ENCODE results near the gene FRG2C.
"Not testable (repeated sequence)": the region's sequence is repeated elsewhere in the genome, so short reads cannot be mapped to it uniquely, and the experiment has no call there.

Gene FRG2C

DNA sequence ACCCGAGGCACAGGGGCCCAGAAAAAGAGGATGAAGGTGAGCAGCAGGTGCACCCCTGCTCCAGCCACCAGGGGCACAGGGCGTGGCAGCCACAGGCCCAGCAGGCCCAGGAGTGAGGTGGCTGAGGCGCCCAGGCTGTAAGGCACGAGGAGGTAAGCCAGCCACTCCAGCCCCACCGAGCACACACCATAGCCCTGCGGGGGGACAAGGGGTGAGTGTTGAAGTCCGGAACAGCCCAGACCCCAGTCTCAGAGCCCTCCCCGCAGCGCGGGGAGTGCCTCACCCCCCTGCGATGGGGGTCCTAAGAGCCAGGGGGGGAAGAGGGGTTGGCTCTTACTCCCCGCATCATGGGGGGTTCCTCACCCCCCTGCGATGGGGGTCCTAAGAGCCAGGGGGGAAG, 40.5 kb upstream of the FRG2C start:
- H4K8ac ChIP-seq (ENCODE audit: low read depth, low read length); DNase-seq: not testable (repeated sequence)

DNA sequence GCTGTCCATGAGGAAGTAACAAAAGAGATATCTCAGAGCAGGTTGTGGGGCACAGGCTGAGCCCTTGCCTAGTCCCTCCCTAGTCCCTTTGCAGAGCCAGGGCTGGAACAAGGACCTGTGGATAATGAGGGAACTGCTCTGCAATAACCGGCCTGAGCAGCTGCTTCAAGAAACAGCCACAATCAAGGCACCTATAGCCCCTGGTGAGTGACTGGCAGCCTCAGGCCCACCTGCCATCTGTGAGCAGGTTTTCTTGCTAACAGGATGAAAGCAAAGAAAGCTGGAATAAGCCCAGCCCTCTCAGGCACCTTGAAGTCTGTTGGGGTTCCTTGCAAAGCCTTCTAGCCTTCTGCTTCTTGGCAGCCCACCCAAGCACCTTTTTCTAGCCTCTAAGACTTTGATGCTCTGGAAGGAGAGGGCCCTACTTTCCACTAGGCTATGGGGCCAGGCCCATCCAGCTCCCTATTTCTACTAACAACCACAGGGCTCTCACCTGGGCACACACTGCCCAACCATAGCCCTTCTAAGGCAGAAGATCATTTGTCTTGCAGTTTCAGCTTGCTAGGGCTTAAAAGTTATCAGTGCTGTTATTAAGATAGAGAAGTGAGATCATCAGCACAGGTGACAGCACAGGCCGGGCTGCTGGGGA, 33.1 kb upstream of the FRG2C start:
- not testable (repeated sequence) for H3K36me3 ChIP-seq (ENCODE audit: control insufficient read depth in 1 of 2, insufficient read depth in 2 of 2, low read length in 2 of 2); H2BK120ac ChIP-seq (ENCODE audit: insufficient read depth, low read length, poor library complexity); DNase-seq; H3K79me2 ChIP-seq (ENCODE audit: control insufficient read depth, insufficient read depth, low read length, poor library complexity); H3K4ac ChIP-seq (ENCODE audit: low read depth, low read length); H4K91ac ChIP-seq (ENCODE audit: low read depth, low read length); H3K9me3 ChIP-seq (ENCODE audit: insufficient read depth, low read depth, low read length); H3K79me1 ChIP-seq (ENCODE audit: low read length); H3K4me1 ChIP-seq (ENCODE audit: control insufficient read depth in 1 of 2, insufficient read depth in 2 of 2, low read length in 2 of 2); H3K23ac ChIP-seq (ENCODE audit: low read length); H3K27ac ChIP-seq (ENCODE audit: low read depth, low read length); H3K18ac ChIP-seq (ENCODE audit: low read length); H3K9ac ChIP-seq (ENCODE audit: low read length); H2BK5ac ChIP-seq (ENCODE audit: low read depth, low read length, poor library complexity); H3K27me3 ChIP-seq (ENCODE audit: insufficient read depth, low read length); H3K4me2 ChIP-seq (ENCODE audit: low read length); H2AFZ ChIP-seq (ENCODE audit: insufficient read depth, low read length, poor library complexity); H2BK12ac ChIP-seq (ENCODE audit: low read length); H4K8ac ChIP-seq (ENCODE audit: low read depth, low read length); H4K12ac ChIP-seq (ENCODE audit: low read depth, low read length); H3K4me3 ChIP-seq (ENCODE audit: low read depth, low read length); H3K14ac ChIP-seq (ENCODE audit: low read length); H2AK5ac ChIP-seq (ENCODE audit: low read length)
- no CpG with 5 or more reads among the region's 2 CpGs for WGBS (ENCODE audit: extremely low coverage, insufficient coverage, insufficient read length)

More for the DNA sequence above, 40.5 kb upstream of the FRG2C start:
- not testable (repeated sequence) for H3K4me2 ChIP-seq (ENCODE audit: low read length); H3K4me1 ChIP-seq (ENCODE audit: control insufficient read depth in 1 of 2, insufficient read depth in 2 of 2, low read length in 2 of 2); H2BK5ac ChIP-seq (ENCODE audit: low read depth, low read length, poor library complexity); H4K12ac ChIP-seq (ENCODE audit: low read depth, low read length); H2BK120ac ChIP-seq (ENCODE audit: insufficient read depth, low read length, poor library complexity); H2AK5ac ChIP-seq (ENCODE audit: low read length); H3K79me1 ChIP-seq (ENCODE audit: low read length); H4K91ac ChIP-seq (ENCODE audit: low read depth, low read length); H3K4me3 ChIP-seq (ENCODE audit: low read depth, low read length); H3K79me2 ChIP-seq (ENCODE audit: control insufficient read depth, insufficient read depth, low read length, poor library complexity); H2BK12ac ChIP-seq (ENCODE audit: low read length); H2AFZ ChIP-seq (ENCODE audit: insufficient read depth, low read length, poor library complexity); H3K27ac ChIP-seq (ENCODE audit: low read depth, low read length); H3K9me3 ChIP-seq (ENCODE audit: insufficient read depth, low read depth, low read length); H3K36me3 ChIP-seq (ENCODE audit: control insufficient read depth in 1 of 2, insufficient read depth in 2 of 2, low read length in 2 of 2); H3K23ac ChIP-seq (ENCODE audit: low read length); H3K9ac ChIP-seq (ENCODE audit: low read length); H3K14ac ChIP-seq (ENCODE audit: low read length); H3K4ac ChIP-seq (ENCODE audit: low read depth, low read length); H3K27me3 ChIP-seq (ENCODE audit: insufficient read depth, low read length); H3K18ac ChIP-seq (ENCODE audit: low read length)
- no CpG with 5 or more reads among the region's 13 CpGs for WGBS (ENCODE audit: extremely low coverage, insufficient coverage, insufficient read length)

DNA sequence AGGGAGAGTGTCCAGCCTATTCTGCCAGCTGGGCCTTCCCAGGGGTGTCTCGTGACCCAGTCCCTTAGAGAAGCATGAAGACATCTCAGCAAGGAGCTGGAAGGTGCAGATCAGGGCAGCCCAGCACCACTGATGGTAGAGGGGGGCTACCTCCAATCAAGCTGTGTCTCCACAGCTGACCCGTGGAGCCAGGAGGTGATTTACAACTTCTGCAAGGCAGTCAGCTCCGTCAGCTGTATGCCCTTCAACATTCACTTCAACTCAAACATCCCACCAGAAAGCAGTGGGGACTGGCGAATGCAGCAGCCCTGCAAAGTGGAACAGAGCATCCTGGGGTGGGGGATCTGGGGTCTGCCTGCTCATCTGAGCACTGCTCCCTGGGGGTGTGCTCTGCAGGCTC, 32.6 kb upstream of the FRG2C start:
- H3K79me2 ChIP-seq (ENCODE audit: control insufficient read depth, insufficient read depth, low read length, poor library complexity), result no peaks in the 10 kb centered on the region
- no peak overlapping the region for H2BK12ac ChIP-seq (ENCODE audit: low read length)
- no peak overlapping the region for H3K9ac ChIP-seq (ENCODE audit: low read length)
- no peak overlapping the region for H3K18ac ChIP-seq (ENCODE audit: low read length)
- H3K14ac ChIP-seq (ENCODE audit: low read length), result no peak overlapping the region
- H3K27me3 ChIP-seq (ENCODE audit: insufficient read depth, low read length), result no peaks in the 10 kb centered on the region
- no peak overlapping the region for H4K91ac ChIP-seq (ENCODE audit: low read depth, low read length)
- H3K4me3 ChIP-seq (ENCODE audit: low read depth, low read length), result no peak overlapping the region
- H3K4me2 ChIP-seq (ENCODE audit: low read length), result no peak overlapping the region
- no peak overlapping the region for H2AFZ ChIP-seq (ENCODE audit: insufficient read depth, low read length, poor library complexity)
- no peak overlapping the region for H2BK120ac ChIP-seq (ENCODE audit: insufficient read depth, low read length, poor library complexity)
- no CpG with 5 or more reads among the region's 4 CpGs for WGBS (ENCODE audit: extremely low coverage, insufficient coverage, insufficient read length)
- H2AK5ac ChIP-seq (ENCODE audit: low read length), result no peak overlapping the region
- no peak overlapping the region for H3K23ac ChIP-seq (ENCODE audit: low read length)
- H4K12ac ChIP-seq (ENCODE audit: low read depth, low read length), result no peak overlapping the region
- H3K4me1 ChIP-seq (ENCODE audit: control insufficient read depth in 1 of 2, insufficient read depth in 2 of 2, low read length in 2 of 2), result no peaks in the 10 kb centered on the region
- H4K8ac ChIP-seq (ENCODE audit: low read depth, low read length), result no peak overlapping the region
- no peaks in the 10 kb centered on the region for H3K9me3 ChIP-seq (ENCODE audit: insufficient read depth, low read depth, low read length)
- H3K36me3 ChIP-seq (ENCODE audit: control insufficient read depth in 1 of 2, insufficient read depth in 2 of 2, low read length in 2 of 2), result no peaks in the 10 kb centered on the region
- H2BK5ac ChIP-seq (ENCODE audit: low read depth, low read length, poor library complexity), result no peak overlapping the region
- H3K79me1 ChIP-seq (ENCODE audit: low read length), result no peaks in the 10 kb centered on the region
- H3K4ac ChIP-seq (ENCODE audit: low read depth, low read length), result no peak overlapping the region
- no peak overlapping the region for H3K27ac ChIP-seq (ENCODE audit: low read depth, low read length)
- DNase-seq, result no peak

DNA sequence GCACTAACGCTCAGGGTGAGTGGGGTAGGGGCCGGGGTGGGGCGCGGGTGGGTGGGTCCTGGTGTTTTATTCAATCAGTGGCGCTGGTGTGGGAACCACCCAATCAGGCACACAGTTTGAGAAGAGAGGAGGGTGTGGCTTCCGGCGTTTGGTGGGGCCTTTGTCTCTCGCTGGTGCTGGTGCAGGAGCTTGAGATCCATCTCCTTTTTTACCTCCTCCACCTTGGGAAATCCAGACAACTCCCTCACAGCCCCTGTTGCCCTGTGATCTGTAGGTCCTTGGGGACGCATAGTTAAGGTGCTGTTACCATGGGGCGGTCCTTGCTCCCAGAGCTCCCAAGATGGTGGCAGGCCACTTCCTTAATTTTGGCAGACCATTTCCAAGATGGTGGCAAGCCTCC, 25.2 kb upstream of the FRG2C start:
- H3K4me2 ChIP-seq (ENCODE audit: low read length); H2AK5ac ChIP-seq (ENCODE audit: low read length); H2BK12ac ChIP-seq (ENCODE audit: low read length); H3K79me2 ChIP-seq (ENCODE audit: control insufficient read depth, insufficient read depth, low read length, poor library complexity); H2BK120ac ChIP-seq (ENCODE audit: insufficient read depth, low read length, poor library complexity); DNase-seq; H3K4ac ChIP-seq (ENCODE audit: low read depth, low read length); H3K27me3 ChIP-seq (ENCODE audit: insufficient read depth, low read length); H3K27ac ChIP-seq (ENCODE audit: low read depth, low read length); H4K12ac ChIP-seq (ENCODE audit: low read depth, low read length); H2AFZ ChIP-seq (ENCODE audit: insufficient read depth, low read length, poor library complexity); H3K4me3 ChIP-seq (ENCODE audit: low read depth, low read length); H2BK5ac ChIP-seq (ENCODE audit: low read depth, low read length, poor library complexity); H3K9ac ChIP-seq (ENCODE audit: low read length); H3K9me3 ChIP-seq (ENCODE audit: insufficient read depth, low read depth, low read length); H3K79me1 ChIP-seq (ENCODE audit: low read length); H3K4me1 ChIP-seq (ENCODE audit: control insufficient read depth in 1 of 2, insufficient read depth in 2 of 2, low read length in 2 of 2); H4K8ac ChIP-seq (ENCODE audit: low read depth, low read length); H3K36me3 ChIP-seq (ENCODE audit: control insufficient read depth in 1 of 2, insufficient read depth in 2 of 2, low read length in 2 of 2); H3K14ac ChIP-seq (ENCODE audit: low read length); H3K18ac ChIP-seq (ENCODE audit: low read length); H4K91ac ChIP-seq (ENCODE audit: low read depth, low read length); H3K23ac ChIP-seq (ENCODE audit: low read length): not testable (repeated sequence)
- no CpG with 5 or more reads among the region's 10 CpGs for WGBS (ENCODE audit: extremely low coverage, insufficient coverage, insufficient read length)

Measured in trophoblast cell (in vitro differentiated cells and primary cell).